Left lobe of liver (tissue), 2 donors: ENCODE measurements around the gene ZSWIM8. TPM values are rescaled to one million over a fixed set of nuclear protein-coding genes. Genes with fewer than 3 reads are reported as not detected.
A peak's percentile ranks its signal among the peaks of the same experiment; 100 is the strongest.
"Not testable (repeated sequence)": the region's sequence is repeated elsewhere in the genome, so short reads cannot be mapped to it uniquely, and the experiment has no call there.

Experiments
- ATAC-seq: fragments of 200-7000 bp; cut with Tn5 transposase; one replicate; pipeline ENCODE4 v1.9.1; 2020; ENCODE audit warnings: mild to moderate bottlenecking, moderate library complexity
- DNase-seq: peaks from one replicate; pipeline ENCODE4 v3.0.0-alpha.2; 2020; ENCODE audit warnings: low spot score
- total RNA-seq: library from RNA; stranded (reverse); gene quantifications from one replicate; pipeline ENCODE4 v1.2.1, GENCODE V29; 2021
- donor health status: DM: no; HTN: no; CAD: no; lungs with moderate emphysema.
- donor health status: DM: no; HTN: yes; CAD: no.

The ZSWIM8 gene
- total RNA-seq, 1 donor from 2014 or later, result 101 TPM

DNA sequence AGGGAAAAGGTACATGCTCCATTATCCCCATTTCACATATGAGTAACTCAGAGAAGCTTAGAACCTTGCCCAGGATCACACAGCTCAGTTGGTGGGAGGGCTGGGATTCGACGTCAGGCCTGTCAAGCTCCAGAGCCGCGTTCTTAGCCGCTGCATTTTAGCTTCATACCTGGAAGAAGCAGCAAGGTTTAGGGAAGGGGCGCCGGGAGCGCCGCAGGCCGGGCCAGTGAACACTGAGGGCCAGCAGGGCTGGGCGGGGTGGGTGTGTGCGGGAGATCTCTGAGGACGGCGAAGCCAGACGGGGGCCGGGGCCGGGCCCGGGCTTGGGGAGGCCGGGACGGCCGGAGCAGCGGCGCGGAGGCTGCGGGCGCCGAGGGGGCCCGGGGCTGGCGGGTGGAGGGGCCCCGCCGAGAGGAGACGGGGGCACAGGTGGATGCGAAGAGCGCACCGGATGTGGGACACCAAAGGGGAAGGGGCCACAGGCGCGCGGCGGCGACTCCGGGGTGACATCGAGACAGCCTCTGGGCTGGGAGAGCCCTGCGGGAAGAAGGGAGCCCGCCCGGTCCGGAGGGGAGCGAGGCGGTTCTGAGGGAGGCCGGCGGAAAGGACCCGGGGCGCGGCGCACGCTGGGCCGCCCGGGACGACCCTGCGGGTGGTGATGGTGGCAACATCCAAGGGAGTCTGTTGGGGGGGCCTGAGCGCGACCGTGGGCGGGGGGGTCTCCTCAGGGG is 25.5 kb downstream of the ZSWIM8 start:
- DNase-seq (peak; percentile 64), ATAC-seq (peak; percentile 37)

DNA sequence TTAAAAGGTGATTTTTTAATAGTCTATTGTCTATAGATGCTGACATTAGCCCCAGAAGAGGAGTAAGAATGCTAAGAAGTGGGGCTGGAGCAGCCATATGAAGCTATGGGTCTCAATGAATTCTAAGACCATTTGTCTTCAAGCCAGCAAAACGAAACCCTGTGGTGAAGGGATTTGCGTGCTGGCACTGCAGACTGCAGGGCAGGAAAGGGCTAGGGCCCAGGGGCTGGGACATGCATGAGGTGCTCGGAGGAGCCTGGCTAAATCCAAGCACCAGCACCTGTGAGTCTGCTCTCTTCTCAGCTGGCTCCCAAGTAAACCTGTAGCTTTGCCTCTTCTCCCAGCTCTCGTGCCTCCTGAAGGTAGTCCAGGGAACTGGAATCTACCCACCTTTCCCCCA is 27.3 kb downstream of the ZSWIM8 start:
- no peak for ATAC-seq
- no peak for DNase-seq

DNA sequence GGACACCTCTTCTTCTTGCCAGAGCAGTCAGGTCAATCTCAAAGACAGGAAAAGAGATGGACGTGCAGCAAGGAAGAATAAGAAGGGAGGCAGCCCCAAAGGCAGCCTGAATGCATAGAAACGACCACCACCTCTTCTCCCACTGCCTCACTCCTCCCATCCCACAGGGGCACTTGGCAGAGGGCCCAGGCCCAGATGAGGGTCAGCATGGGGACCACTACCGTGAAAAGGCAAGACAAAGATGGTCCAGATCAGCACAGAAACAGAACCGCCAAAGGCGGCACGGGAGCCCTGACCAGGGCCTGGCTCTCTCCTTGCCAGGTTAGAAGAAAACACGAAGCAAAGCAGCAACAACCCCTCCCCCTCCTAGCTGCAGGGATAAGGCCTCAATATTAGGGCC is 27.9 kb downstream of the ZSWIM8 start:
- DNase-seq (no peak), ATAC-seq (no peak)

DNA sequence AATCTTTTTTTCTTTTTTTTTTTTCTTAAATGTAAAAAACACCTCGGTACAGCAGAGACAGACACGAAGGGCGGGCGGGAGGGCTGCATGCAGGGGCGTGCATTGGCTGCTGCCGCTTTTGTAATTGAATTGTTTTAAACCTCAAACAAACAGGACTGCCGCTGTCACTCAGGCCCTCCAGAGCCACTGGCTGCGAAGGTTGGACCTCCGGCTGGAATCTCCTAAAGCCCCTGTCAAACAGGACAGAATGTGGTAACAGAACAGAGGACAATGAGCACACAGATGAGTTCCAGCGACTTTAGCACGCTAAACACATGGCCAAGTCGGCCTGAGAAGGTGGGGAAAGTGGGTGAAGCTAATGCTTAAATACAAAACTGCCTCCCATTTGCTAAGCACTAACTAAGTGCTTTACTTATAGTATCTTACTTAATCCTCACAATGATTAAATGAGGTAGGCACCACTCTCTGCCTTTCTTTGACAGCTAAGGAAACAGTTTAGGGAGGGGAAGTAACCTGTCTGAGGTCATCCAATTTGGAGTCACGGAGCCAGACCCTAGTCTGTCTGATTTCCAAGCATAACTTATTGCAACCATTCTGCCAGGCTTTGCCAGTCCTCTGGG is 29.0 kb downstream of the ZSWIM8 start:
- ATAC-seq, result no peak

DNA sequence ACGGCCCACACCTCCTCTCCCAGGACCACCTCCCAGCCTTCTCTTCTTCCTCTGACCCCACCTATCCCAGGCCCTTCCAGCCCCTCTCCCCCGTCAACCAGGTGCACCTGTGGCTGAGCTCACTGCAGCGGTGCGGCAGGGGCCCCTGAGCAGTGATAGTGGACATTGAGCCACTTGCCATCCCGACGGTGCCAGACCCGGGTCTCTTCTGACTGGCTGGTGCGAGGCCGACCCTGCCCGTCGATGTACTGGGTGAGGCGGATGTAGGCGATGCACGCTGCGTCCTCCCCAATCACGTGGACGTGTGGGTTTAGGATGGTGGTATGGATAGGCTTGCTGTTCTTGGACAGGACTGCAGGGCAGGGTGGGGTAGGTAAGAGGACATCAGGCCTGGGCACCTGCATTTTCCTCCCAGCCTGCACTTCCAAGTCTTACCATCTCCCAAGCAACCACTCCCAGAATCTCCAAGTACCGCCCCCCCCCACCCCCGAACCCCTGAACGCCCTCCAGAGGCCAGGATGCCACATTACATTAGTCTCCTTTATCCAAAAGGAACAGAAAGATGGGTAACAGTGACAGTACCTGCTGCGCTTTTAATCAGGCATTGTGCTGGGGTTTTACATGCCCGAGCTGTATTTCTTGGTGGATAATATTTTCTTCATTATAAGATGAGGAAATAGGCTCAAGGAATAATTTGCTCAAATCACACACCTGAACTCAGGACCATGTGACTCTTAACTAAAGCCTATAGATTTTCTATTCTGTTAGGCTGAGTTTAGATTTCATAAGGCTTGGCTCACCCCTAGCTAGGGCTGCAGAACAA is 29.7 kb downstream of the ZSWIM8 start:
- ATAC-seq (no peak), DNase-seq (peak; percentile 48)

More for the DNA sequence above, 29.0 kb downstream of the ZSWIM8 start:
- no peak for DNase-seq

DNA sequence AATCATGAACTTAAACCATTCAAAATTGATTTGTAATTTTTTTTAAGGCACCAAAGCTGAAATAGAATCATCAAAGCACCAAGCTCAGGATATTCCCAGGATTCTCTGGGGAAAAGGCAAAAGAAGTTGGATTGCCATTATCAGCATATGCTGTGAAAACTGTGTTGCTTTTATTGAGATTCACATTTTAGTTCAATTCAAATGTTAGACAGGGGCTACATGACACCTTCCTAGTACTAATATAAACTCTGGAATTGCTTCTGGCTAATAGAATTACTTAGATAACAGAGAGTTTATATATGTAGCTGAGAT is 30.3 kb downstream of the ZSWIM8 start:
- ATAC-seq (no peak), DNase-seq (no peak)

DNA sequence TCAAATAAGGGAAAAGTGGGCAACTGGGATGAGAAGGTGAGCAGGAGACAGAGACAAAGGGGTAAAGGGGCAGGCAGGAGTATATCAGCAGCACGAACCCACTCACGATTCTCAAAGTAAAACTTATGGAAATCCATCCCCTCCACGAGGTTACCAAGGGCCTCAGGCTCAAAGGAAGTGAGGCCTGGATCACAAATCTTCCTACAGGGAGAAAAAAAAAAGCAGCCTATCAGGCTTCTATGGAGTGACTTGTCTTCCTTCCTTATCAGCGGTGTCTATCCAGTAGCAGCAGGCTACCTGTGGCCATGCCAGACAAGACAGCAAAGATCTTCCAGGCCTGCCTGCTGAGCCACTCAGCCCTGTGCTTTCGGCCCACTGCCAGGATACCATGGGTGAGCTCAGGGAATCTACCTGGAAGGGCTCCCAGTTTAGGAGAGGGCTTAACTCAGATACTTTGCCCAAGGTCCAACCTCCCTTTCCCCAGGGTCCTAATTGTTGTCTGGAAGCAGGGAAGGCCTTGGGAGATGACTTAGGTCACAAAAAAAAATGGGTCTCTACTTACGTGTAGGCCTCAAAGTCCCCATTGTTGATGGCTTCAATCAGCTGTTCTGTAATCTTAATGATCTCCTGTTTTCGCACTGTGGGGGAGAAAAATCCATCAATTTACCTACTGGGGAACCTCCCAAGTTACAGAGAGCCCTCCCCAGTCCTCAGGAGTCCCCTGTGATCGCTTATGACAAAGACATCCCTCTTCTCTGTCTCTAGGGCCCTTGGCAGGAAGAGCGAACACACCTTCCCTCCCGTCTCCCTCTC is 31.7 kb downstream of the ZSWIM8 start:
- ATAC-seq (peak; percentile 48), DNase-seq (peak; percentile 87)

DNA sequence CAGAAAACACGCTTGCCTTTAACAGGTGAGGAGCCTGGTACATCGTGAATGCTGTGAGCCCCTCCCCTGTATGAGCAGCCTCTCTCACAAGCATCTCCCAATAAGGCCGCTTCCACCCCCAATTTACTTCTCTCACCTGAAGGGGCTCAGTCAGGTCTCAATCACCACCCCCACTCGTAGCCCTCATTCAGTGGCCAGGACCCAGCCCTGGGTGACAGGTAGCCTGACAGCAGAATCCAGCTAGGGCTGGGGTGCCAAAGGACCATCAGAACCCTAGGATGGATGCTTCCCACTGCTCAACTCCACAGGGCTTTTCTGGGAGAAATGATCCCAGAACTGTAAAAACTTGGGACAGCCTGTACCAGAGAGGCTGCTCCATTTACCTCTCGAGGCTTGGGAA is 32.4 kb downstream of the ZSWIM8 start:
- DNase-seq (no peak), ATAC-seq (no peak)

DNA sequence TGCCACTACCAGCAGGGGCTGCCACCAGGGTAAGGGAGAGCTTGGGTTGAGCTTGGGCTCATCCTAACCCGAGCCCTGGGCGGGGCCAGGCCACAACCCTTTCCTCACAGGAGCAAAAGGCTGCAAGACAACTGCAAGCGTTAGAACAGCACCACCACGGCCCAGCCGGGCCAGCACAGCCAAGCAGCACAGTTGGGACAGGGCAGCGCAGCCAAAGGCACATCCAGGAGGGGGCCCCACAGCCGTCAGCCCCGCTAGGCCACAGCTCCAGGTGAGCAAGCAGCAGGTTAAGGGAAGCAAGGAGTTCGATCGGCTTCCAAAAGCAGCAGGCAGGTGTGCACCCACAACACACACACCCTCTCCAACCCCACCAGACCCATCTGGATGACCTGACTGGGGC is 33.0 kb downstream of the ZSWIM8 start:
- DNase-seq, result peak; percentile 47
- no peak for ATAC-seq

DNA sequence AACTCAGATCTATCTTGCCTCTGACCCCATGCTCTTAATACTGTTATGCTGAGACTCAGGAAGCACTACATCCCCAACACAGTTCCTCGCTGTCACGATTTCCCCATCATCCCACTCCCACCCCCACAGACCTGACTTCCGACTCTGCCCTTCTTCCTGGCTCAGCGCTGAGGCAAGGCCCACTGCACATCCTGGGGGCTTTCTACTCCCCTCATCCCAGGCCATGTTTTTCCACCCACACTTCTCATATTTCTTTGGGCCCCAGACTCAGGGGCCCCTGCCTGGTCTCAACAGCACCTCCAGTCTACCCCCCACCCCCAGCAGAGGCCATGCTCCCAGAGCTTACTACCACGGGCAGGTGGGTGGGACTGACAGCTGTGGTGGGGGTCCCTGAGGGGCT is 33.7 kb downstream of the ZSWIM8 start:
- DNase-seq (peak; percentile 44), ATAC-seq (no peak)

DNA sequence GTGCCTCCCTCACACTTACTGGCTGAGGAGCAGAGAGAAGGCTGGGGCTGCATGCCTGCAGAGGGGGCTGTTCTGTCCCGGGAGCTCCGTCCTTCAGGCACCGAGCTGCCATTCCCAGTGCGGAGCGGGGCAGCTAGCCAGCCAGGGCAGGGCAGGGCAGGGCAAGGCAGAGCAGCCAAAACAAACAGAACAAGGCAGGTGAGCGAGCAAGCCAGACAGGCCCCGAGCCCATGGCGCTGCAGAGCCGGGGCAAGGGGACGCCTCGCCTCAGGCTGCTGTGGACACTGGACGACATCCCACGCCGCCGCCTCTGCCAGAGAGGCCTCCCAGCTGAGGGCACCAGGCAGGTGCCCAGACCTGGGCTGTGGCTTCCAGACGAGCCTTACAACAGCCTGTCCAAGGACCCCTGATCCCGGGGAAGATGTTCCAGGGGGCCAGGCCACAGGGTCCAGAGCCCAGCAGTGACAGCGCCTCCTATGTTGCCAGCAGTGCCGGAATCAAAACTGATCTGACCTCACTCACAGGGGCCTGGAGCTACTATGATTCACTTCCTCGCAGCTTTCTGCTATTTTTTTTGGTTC is 34.2 kb downstream of the ZSWIM8 start:
- peak; percentile 97 for DNase-seq
- ATAC-seq, result peak; percentile 90

DNA sequence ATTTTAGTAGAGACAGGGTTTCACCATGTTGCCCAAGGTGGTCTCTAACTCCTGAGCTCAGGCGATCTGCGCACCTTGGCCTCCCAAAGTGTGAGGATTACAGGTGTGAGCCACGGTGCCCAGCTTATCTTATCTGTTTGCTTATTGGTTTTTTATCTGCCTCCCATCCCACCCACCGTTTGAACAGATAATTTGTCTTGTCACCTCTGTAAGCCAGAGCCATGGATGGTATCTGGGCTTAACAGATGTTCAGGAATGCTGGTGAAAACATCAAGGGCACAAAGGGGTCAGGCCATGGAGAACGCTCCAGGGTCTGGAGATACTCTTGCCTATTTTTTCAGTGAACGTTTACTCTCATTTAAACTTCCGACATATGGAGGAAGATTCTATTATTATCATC is 38.0 kb downstream of the ZSWIM8 start:
- DNase-seq (no peak), ATAC-seq (no peak)

DNA sequence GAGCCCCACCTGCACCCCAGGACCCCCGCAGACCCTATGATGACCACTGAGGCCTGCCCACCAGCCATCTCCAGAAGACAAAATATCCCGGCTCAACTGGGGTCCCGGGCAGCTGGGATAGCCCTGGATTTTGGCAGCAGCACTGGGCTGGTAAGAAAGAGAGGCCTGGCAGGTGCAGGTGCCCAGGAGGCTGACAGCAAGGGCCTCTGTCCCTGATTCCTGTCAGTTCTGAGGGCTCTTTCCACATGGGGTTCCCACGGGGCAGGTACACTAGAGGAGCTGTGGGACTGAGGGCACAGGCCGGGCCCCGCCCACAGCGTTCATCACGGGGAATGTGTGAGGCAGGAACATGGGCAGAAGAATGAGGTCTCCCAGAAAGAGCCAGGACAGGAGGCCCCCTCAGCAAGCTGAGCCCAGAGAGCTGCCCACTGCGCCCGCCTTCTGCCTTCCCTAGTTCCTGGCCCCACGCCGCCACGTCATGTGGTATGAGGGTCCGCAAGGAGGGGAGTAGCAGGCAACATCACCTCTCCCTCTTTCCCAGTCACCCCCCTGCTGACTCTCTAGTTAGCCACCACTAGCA is 38.8 kb downstream of the ZSWIM8 start:
- DNase-seq (no peak), ATAC-seq (no peak)

DNA sequence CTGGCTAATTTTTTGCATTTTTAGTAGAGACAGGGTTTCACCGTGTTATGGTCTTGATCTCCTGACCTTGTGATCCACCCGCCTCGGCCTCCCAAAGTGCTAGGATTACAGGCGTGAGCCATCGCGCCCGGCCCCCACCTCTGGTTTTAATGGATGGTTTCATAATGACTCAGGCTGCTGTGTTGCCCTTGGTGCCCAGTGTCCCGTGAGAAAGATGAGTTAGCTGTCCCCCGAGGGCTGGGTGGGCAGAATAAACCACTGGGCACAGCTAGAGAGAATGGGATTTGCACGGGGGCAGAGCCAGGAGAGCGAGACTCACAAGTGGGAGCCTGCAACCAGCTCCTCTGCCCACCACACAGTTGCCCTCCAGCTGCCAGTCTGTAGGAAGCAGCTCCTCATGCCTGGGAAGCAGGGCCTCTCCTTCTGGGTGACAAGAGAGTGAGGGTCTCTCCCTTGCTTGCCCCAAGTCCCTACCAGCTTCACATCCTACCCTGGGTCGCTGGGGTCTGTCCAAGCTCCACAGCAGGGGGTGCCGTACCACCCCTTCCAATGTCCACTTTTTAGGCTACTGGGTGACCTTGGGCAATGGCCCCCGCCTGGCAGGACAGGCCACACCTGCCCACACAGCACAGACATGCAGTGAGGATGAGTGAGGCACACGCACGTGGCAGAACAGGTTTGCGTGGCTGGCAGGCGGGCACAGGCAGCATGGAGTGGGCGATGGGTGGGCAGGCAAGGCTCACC is 42.1 kb downstream of the ZSWIM8 start:
- no peak for ATAC-seq
- DNase-seq, result no peak

DNA sequence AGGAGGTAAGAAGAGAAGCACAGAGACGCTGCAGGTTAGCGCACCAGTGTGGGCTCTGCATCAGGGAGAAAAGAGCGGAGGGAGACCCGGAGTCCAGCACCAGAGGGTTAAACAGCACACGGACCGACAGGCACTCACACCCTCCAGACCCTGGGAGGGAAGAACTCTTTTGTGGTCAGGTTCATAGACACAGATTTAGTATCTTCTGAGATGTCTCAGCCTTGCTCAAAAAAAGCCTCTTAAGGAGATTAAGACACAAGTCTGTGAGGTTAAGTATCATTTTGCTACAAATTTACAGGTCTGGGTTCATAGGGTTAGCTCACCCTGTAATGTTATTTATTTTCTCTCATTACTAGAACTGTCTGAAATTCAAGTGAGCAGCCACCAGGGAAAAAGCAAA is 42.8 kb downstream of the ZSWIM8 start:
- DNase-seq (no peak), ATAC-seq (no peak)

DNA sequence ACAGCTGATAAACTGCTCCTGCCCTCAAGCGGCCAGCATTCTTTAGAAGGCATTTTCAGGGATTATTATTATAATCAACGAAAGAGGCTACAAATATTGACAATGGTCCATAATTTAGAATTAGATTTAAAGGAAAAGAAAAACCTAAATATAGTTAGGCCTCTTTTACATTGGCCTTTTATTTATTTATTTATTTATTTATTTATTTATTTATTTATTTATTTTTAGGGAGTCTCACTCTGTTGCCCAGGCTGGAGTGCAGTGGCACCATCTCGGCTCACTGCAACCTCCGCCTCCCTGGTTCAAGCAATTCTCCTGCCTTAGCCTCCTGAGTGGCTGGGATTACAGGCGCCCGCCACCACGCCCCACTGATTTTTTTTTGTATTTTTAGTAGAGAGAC is 43.7 kb downstream of the ZSWIM8 start:
- ATAC-seq, DNase-seq: not testable (repeated sequence)

DNA sequence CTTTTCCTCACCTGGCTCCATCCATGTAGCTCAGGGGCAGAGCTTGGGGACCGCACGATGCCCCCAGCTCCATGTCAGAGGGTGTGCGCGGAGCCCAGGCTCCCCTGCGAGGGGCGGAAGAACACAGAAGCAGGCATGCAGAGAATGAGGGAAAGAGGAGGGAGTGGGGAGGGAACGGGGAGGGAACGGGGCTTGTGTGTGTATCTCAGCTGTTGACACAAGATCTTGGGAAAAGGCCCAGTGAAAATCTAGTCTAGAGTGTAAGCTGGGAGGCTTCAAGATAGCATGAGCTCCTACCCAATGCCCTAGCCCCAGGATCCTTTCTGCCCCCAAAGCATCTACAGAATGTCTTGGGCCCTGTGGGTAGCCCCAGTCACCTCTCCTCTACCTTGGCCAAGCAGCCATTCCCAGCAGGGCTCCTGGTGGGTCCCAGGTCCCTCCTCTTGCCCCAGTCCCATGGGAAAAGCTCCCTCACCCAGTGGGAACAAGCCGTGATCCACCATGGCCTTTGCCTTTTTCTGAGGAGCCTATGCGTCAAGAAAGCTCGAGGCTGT is 51.1 kb downstream of the ZSWIM8 start:
- DNase-seq, result no peak
- peak; percentile 70 for ATAC-seq

DNA sequence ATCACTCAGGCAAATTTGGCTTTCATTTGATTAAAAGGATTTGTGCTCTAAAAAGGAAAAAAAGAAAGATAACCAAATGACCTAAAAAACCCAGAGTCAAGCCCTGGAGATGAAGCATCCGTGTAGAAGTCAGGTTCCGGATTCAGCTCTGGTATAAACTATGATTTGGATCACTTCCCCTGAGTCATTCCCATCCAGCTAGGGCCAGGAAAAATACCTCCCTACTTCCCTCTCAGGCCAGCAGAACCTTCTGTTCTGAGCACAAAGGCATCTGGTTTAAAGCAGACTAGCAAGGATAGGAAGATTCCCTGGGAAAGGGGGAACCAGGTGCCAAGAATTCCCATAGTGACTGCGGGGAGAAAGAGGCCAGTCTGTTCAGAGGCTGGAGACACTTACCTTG is 51.7 kb downstream of the ZSWIM8 start:
- DNase-seq (no peak), ATAC-seq (no peak)

DNA sequence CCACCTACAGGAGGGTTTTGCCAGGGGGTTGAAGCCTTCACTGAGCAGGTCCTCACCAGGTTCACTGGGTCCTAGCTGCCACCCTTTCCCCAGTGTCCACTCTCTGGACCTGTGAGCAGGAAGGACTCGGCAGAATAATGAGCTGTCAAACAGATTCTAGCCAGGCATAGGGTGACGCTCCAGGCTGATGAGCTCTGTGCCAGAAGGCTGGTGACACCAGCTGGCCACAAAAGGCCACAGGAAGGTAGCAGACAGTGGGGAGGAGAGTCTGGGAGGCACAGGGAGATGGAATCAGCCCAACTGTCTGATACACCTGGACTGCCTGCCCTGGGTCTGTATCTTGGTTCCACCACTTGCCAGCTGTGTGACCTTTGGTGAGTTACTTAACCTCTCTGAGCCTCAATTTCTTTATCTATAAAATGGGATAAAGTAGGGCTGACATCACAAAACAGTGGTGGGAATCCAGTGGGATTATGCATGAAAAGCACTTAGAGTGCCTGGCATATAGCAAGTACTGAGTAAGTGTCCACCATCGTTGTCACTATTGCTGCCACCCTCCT is 52.7 kb downstream of the ZSWIM8 start:
- DNase-seq, result peak; percentile 48
- peak; percentile 19 for ATAC-seq
